ENCODE measurements around the gene MTFMT. TPM values are rescaled to one million over a fixed set of nuclear protein-coding genes. Genes with fewer than 3 reads are reported as not detected.

MTFMT gene
- total and polyA plus RNA-seq, 4 donors = 6.8 to 14.7 (median 8.4) TPM

- Histone ChIP-seq H3K4me3 (ENCODE audit: low read depth in 1 of 3, low read length in 3 of 3) (no peak overlapping the region), H3K9ac (ENCODE audit: low read depth in 1 of 2, low read length in 2 of 2) (no peak overlapping the region), H3K9me3 (ENCODE audit: control insufficient read depth in 4 of 4, low read length in 3 of 4) (no peaks in the 10 kb centered on the region), H3K4me1 (ENCODE audit: control insufficient read depth in 4 of 4, insufficient read depth in 4 of 4, low read length in 3 of 4) (peaks cover 0 to 7% (median 5%) of the 10 kb centered on the region in 4 donors), H3K36me3 (ENCODE audit: control insufficient read depth in 4 of 4, insufficient read depth in 3 of 4, low read depth in 1 of 4, low read length in 3 of 4) (no peaks in the 10 kb centered on the region), H3K27me3 (ENCODE audit: control insufficient read depth in 4 of 4, insufficient read depth in 4 of 4, low read length in 3 of 4) (no peaks in the 10 kb centered on the region), H3K27ac (ENCODE audit: low read depth in 1 of 2, low read length in 2 of 2) (no peak overlapping the region)
- no peak for DNase-seq (ENCODE audit: low spot score)
- TF ChIP-seq YY1 (IDR thresholded peaks at IDR 0.05) (no peak), ATF3 (IDR thresholded peaks at IDR 0.05) (no peak), FOXA2 (IDR thresholded peaks at IDR 0.05) (no peak), HNF4G (IDR thresholded peaks at IDR 0.05) (no peak), RAD21 (IDR thresholded peaks at IDR 0.05) (no peak), TAF1 (conservative IDR thresholded peaks at IDR 0.05) (no peak), SP1 (IDR thresholded peaks at IDR 0.05) (no peak), EGR1 (IDR thresholded peaks at IDR 0.05; ENCODE audit: low read depth in 2 of 2) (no peak), GABPA (IDR thresholded peaks at IDR 0.05 in 1 of 2, conservative IDR thresholded peaks at IDR 0.05 in 1 of 2) (no peak), ZBTB33 (IDR thresholded peaks at IDR 0.05) (no peak), MAX (IDR thresholded peaks at IDR 0.05) (no peak)
- WGBS = 95% methylated on average over 3 of the region's 3 CpGs
These were observed 9.0 kb upstream of the MTFMT start for GRCh38 chr15:65038428-65038827.

- Histone ChIP-seq H3K27ac (ENCODE audit: low read depth in 1 of 2, low read length in 2 of 2) (no peak overlapping the region), H3K9ac (ENCODE audit: low read depth in 1 of 2, low read length in 2 of 2) (no peak overlapping the region), H3K27me3 (ENCODE audit: control insufficient read depth in 4 of 4, insufficient read depth in 4 of 4, low read length in 3 of 4) (no peaks in the 10 kb centered on the region), H3K9me3 (ENCODE audit: control insufficient read depth in 4 of 4, low read length in 3 of 4) (no peaks in the 10 kb centered on the region), H3K4me1 (ENCODE audit: control insufficient read depth in 4 of 4, insufficient read depth in 4 of 4, low read length in 3 of 4) (peaks cover 0 to 18% (median 15%) of the 10 kb centered on the region in 4 donors), H3K4me3 (ENCODE audit: low read depth in 1 of 3, low read length in 3 of 3) (no peak overlapping the region), H3K36me3 (ENCODE audit: control insufficient read depth in 4 of 4, insufficient read depth in 3 of 4, low read depth in 1 of 4, low read length in 3 of 4) (no peaks in the 10 kb centered on the region)
- TF ChIP-seq GABPA (IDR thresholded peaks at IDR 0.05 in 1 of 2, conservative IDR thresholded peaks at IDR 0.05 in 1 of 2) = no peak
- TF ChIP-seq NR2F2 (IDR thresholded peaks at IDR 0.05) = no peak
- TF ChIP-seq ZBTB33 (IDR thresholded peaks at IDR 0.05) = no peak
- no peak for TF ChIP-seq REST (IDR thresholded peaks at IDR 0.05)
- no peak for TF ChIP-seq FOXA2 (IDR thresholded peaks at IDR 0.05)
- TF ChIP-seq MAX (IDR thresholded peaks at IDR 0.05) = no peak
- TF ChIP-seq JUND (IDR thresholded peaks at IDR 0.05) = no peak
- TF ChIP-seq TAF1 (conservative IDR thresholded peaks at IDR 0.05) = no peak
- TF ChIP-seq ATF3 (IDR thresholded peaks at IDR 0.05) = no peak
- TF ChIP-seq YY1 (IDR thresholded peaks at IDR 0.05) = no peak
- TF ChIP-seq CTCF (IDR thresholded peaks at IDR 0.05; ENCODE audit: low read depth, low read length, missing input control) = no peak
- no peak for TF ChIP-seq HNF4A (conservative IDR thresholded peaks at IDR 0.05)
- TF ChIP-seq RXRA (IDR thresholded peaks at IDR 0.05) = no peak
- 75% methylated on average over 1 of the region's 1 CpG for WGBS
- DNase-seq (ENCODE audit: low spot score) = no peak
These were observed 7.9 kb upstream of the MTFMT start for GRCh38 chr15:65037309-65037708.
